ENCODE measurements around the gene CREB3.

Gene CREB3

DNA sequence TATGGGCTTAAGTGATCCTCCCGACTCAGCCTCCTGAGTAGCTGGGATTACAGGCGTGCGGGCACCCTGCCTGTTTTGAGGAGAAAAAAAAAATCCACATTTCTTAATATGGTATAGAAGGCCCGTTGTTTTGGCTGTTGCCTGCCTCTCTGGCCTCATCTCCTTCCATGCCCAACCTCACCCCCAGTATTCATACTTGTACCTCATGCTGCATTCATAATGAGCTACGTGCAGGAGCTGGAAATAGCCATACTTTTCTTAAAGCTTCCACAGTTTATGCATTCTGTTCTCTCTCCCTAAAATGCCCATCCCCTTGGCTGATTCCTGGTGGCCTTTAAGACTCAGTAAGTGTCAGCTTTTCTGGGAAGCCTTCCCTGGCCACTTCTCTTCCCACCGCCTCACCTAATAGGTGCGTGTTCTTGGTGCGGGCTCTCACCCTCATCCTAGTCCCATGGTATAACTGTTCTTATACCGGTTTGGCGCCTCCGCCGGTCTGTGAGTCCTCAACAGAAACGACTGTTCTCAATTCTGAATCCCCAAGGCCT lies 40.6 kb upstream of the CREB3 start:
- Mint-ChIP-seq H3K27ac (peak overlapping the region; percentile 14), H3K4me1 (ENCODE audit: low read depth) (peaks cover 32% of the 10 kb centered on the region), H3K4me3 (peak overlapping the region; percentile 24), H3K9me3 (no peaks in the 10 kb centered on the region), H3K27me3 (no peaks in the 10 kb centered on the region), H3K36me3 (ENCODE audit: low read depth) (peaks cover 2% of the 10 kb centered on the region)
- no peak for DNase-seq

DNA sequence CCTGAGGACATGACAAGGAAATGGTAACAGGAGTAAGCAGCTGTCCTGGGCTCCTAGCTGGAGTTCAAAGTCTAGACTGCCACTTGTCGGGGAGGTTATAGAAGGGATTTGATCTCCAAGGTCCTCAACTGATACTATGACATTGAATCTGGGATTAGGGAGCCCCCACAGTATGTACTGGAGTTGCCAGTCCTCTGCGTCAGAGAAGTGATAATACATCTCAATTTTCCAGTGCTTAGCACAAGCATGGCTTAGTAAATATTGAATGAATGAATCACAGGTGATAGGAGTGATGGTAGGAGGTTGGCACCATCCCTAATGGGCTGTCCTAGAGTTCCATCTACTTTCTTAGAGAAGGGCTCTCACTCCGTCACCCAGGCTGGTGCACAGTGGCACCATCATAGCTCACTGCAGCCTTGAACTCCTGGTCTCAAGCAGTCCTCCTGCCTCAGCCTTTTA lies 36.5 kb upstream of the CREB3 start:
- H3K27ac Mint-ChIP-seq, result no peak overlapping the region
- H3K36me3 Mint-ChIP-seq (ENCODE audit: low read depth), result peaks cover 2% of the 10 kb centered on the region
- no peaks in the 10 kb centered on the region for H3K27me3 Mint-ChIP-seq
- no peak overlapping the region for H3K4me3 Mint-ChIP-seq
- peaks cover 10% of the 10 kb centered on the region for H3K4me1 Mint-ChIP-seq (ENCODE audit: low read depth)
- no peak for DNase-seq
- no peaks in the 10 kb centered on the region for H3K9me3 Mint-ChIP-seq

DNA sequence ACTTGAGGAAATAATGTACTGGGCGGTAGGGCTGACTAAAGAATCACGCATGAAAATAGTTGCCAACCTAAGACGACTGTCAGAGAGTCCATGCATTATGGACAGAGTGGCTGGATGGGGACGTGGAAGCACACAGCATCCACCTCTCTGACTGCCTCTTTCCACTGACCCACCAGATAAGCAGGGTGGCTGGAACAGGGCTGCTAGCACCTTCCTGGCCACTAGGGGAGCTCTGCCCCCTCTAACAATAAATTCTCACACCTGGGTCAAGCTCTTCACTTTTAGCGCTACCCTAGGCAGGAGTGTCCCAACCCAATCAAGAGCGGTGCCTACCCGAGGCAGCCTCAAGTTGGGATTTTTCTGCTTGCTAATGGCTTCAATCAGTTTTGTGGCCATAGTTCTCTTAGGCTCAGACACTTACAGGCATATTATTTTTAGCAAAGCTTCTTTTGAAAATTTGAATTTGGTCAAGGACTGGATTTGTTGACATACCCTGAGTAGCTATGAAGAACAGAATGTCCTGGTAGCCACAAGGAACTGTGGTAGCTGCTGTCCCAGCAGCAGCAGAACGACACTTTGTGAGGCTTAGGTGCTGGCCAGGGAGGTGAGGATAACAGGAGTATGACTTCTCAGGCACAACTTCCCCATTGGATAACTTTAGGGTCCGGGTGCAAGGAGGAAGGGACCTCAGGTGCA lies 35.8 kb upstream of the CREB3 start:
- Mint-ChIP-seq H3K27ac (no peak overlapping the region), H3K4me3 (no peak overlapping the region), H3K4me1 (ENCODE audit: low read depth) (peaks cover 6% of the 10 kb centered on the region), H3K36me3 (ENCODE audit: low read depth) (peaks cover 2% of the 10 kb centered on the region), H3K9me3 (no peaks in the 10 kb centered on the region), H3K27me3 (no peaks in the 10 kb centered on the region)
- DNase-seq, result peak; percentile 70

DNA sequence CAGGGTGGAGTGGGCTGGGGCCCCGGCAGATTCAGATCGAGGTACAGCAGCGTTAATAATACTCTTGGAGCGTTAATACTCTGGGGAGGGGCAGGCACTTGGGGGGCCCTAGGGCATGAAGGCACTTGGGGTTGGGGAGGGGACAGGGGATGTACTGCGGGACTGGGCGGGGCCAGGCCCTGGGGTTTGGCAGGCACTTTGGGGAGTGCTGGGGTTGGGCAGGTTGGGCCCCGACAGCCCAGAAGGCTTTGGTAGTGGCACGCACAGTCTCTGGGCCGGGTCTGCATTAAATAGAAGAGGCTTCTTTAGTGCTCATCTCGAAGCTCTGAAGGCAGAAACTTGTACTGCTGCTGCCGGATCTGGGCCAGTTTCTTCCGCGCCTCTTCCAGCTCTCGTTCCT lies 35.0 kb upstream of the CREB3 start:
- Mint-ChIP-seq H3K4me1 (ENCODE audit: low read depth) (peaks cover 3% of the 10 kb centered on the region), H3K27me3 (no peaks in the 10 kb centered on the region), H3K27ac (no peak overlapping the region), H3K4me3 (no peak overlapping the region), H3K36me3 (ENCODE audit: low read depth) (peaks cover 2% of the 10 kb centered on the region), H3K9me3 (no peaks in the 10 kb centered on the region)
- no peak for DNase-seq

DNA sequence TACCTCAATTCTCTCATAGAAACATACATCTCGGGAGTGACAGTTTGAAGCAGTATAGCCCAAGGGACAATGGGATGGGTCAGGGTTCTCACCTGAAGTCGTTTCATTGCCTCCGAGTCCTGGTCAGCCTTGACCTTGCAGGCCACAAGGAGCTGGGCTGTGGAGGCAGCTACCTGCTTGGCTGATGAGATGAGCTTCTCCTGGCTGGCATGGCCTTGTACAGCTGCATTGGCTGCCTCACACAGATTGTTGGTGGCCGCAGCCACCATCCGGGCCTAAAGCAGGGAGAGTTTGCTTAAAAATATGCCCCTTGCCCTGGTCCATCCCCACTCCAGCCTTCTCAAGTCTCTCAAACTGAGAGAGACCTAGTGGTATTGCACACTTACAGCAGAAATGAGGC lies 34.2 kb upstream of the CREB3 start:
- Mint-ChIP-seq H3K9me3 (no peaks in the 10 kb centered on the region), H3K4me3 (no peak overlapping the region), H3K27ac (no peak overlapping the region), H3K27me3 (no peaks in the 10 kb centered on the region), H3K36me3 (ENCODE audit: low read depth) (peaks cover 2% of the 10 kb centered on the region), H3K4me1 (ENCODE audit: low read depth) (peaks cover 3% of the 10 kb centered on the region)
- no peak for DNase-seq

DNA sequence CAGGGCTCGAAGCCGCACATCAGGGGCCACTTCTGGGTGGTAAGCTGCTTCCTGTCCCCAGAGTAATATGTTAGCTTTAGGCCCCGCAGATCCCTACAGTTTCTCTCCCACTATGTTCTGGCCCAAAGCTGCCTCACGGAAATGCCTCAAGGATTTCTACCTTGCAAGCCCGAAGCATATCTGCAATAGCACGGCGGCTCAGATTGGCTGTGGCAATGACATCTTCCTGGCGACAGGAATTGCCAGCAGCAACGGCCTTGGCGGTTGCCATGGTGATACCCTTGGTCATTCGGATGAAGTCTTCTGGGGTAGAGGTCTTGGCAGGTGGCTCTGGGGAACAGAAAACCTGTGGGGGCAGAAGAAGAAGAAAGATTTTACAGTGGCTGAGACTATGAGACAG lies 32.4 kb upstream of the CREB3 start:
- Mint-ChIP-seq H3K27ac (no peak overlapping the region), H3K36me3 (ENCODE audit: low read depth) (peaks cover 1% of the 10 kb centered on the region), H3K4me1 (ENCODE audit: low read depth) (peaks cover 3% of the 10 kb centered on the region), H3K9me3 (no peaks in the 10 kb centered on the region), H3K4me3 (no peak overlapping the region), H3K27me3 (no peaks in the 10 kb centered on the region)
- DNase-seq, result no peak

DNA sequence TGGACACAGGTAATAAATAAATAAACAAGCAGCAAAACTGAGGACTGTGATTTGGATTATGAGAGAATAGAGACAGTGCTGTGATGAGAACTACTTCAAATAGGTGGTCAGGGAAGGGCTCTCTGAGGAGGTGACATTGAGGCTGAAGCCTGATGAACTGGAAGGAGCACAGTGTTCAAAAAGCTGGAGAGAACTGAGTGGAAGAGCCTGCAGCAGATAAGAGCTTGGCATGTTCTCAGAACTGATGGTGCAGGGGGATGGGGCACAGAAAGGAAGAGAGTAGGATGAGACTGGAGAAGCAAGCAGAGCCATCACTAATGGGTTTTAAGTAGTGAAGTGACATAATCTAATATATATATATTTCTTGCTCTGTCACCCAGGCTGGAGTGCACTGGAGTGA lies 31.5 kb upstream of the CREB3 start:
- Mint-ChIP-seq H3K27ac (no peak overlapping the region), H3K4me3 (no peak overlapping the region), H3K4me1 (ENCODE audit: low read depth) (peaks cover 3% of the 10 kb centered on the region), H3K27me3 (no peaks in the 10 kb centered on the region), H3K9me3 (no peaks in the 10 kb centered on the region), H3K36me3 (ENCODE audit: low read depth) (no peaks in the 10 kb centered on the region)
- no peak for DNase-seq

DNA sequence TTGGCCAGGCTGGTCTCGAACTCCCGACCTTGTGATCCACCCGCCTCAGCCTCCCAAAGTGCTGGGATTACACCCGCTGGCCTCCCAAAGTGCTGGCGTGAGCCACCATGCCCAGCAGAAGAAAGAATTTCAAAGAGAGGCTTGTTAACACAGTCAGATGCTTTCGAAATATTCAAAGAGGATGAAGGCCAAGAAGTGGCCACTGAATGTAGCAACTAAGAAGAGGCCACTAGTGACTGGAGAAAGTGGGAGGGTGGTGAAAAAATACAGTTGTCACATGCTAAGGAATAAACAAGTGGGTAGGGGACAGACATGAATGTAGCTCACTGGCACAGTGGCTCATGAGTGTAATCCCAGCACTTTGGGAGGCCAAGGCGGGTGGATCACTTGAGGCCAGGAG lies 29.8 kb upstream of the CREB3 start:
- no peak overlapping the region for H3K27ac Mint-ChIP-seq
- H3K36me3 Mint-ChIP-seq (ENCODE audit: low read depth), result no peaks in the 10 kb centered on the region
- H3K4me1 Mint-ChIP-seq (ENCODE audit: low read depth), result no peaks in the 10 kb centered on the region
- DNase-seq, result no peak
- no peaks in the 10 kb centered on the region for H3K27me3 Mint-ChIP-seq
- H3K9me3 Mint-ChIP-seq, result no peaks in the 10 kb centered on the region
- H3K4me3 Mint-ChIP-seq, result no peak overlapping the region

DNA sequence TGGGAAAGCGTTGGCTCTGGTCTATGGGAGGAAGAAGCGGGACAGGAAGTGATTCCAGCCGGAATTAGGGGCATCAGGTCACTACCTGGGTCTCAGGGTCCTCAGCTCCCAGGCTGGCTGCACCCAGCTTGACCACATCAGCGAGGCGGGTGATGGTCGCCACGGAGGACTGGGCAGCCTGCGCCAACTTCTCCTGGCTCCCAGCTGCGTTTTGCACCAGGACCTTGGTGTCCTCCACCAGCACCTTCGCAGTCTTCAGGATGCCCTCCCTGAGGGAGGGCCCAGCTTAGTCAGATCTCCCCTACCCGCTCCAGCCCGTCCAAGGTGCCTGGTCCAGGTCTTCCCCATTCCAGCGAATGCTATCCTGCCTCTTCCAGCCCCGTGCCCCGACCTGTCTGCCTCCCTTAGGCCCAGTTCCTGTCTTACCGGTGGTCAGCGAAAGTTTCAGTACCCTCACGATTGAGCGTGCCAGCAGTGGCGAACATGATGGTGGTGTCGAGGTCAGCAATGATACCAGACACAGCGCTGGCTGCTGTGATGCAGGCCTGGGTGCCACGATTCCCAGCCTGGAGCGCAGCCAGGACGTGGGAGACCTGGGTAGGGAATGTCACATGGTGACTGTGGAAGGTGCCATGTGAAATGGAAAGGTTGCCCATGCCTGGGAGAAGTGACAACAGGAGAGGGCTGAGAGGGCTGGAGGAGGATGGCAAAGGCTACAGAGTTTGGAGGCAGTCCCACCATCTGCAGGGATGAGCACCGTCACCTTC lies 28.4 kb upstream of the CREB3 start:
- H3K27ac Mint-ChIP-seq, result peak overlapping the region; percentile 18
- no peaks in the 10 kb centered on the region for H3K36me3 Mint-ChIP-seq (ENCODE audit: low read depth)

DNA sequence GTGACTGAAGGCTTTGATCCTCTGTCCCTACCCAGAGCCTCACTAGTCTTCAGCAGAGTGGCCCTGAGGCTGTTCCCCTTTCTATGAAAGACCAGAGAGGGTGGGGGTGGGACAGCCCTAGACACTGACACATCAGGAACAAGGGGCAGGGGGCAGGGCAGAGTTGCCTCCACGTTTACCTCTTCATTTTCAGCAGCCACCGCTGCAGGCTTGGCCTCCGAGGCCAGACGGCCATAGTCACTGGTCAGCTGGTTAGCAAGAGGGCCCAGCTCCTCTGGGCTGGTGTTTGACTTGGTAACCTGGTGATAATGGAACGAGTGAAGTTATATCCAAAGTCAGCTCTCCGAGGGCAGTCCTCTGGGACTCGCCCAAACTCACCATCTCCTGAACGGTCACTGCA lies 27.1 kb upstream of the CREB3 start:
- no peaks in the 10 kb centered on the region for H3K4me1 Mint-ChIP-seq (ENCODE audit: low read depth)
- no peak overlapping the region for H3K4me3 Mint-ChIP-seq
- DNase-seq, result no peak
- peaks cover 3% of the 10 kb centered on the region for H3K36me3 Mint-ChIP-seq (ENCODE audit: low read depth)
- H3K9me3 Mint-ChIP-seq, result no peaks in the 10 kb centered on the region
- H3K27me3 Mint-ChIP-seq, result no peaks in the 10 kb centered on the region
- no peak overlapping the region for H3K27ac Mint-ChIP-seq

More for the DNA sequence above, 28.4 kb upstream of the CREB3 start:
- no peaks in the 10 kb centered on the region for H3K27me3 Mint-ChIP-seq
- DNase-seq, result no peak
- H3K9me3 Mint-ChIP-seq, result no peaks in the 10 kb centered on the region
- no peaks in the 10 kb centered on the region for H3K4me1 Mint-ChIP-seq (ENCODE audit: low read depth)
- H3K4me3 Mint-ChIP-seq, result no peak overlapping the region

DNA sequence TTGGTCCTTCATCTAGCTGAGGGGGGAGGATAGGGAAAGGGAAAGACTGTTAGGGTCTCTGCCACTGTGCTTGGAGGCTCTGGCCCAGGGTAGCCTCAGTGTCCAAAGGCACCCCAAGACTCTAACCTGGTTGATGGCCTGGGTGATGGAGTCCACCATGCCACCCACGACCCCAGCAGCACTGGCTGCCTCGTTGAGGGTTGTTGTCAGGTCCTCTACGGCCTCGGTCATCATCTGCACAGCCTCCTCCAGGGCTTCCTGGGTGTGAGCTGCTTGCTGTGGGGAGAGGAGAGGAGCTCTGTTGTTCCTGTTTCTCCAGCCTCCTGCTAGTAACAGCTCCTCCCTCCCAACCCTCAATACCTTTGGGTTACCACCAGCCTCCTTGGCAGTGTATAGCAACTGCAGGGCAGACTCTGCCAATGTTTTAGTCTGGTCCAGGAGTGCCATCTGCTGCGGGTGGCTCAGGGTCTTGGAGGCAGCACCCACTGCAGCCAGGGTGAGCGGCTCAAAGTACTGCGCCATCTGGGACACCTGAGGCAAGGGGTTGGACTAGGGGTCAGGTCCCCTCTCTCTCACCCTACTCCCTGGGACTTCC lies 26.5 kb upstream of the CREB3 start:
- Mint-ChIP-seq H3K36me3 (ENCODE audit: low read depth) (peaks cover 8% of the 10 kb centered on the region), H3K4me1 (ENCODE audit: low read depth) (no peaks in the 10 kb centered on the region), H3K27me3 (no peaks in the 10 kb centered on the region), H3K27ac (no peak overlapping the region), H3K9me3 (no peaks in the 10 kb centered on the region), H3K4me3 (no peak overlapping the region)
- no peak for DNase-seq

DNA sequence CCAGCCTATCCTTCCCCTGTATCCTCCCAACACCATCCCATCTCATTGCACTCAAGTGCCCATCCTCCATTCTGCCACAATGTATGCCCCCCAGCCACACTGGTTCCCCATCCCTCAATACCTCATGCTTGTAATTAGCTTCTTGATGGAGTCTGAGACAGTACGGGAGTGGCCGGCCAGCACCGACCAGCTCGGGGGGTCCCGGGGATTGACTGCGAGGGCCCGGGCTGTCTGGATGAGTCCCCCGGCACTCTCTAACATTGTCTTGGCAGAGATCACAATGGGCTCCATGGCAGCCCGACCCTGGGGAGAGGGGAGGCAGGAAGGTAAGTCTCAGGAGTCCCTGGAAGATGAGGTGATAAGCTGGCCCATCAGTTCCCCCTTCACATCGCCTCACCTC lies 25.5 kb upstream of the CREB3 start:
- no peak overlapping the region for H3K4me3 Mint-ChIP-seq
- no peaks in the 10 kb centered on the region for H3K27me3 Mint-ChIP-seq
- H3K27ac Mint-ChIP-seq, result peak overlapping the region; percentile 58
- H3K9me3 Mint-ChIP-seq, result no peaks in the 10 kb centered on the region
- peaks cover 3% of the 10 kb centered on the region for H3K4me1 Mint-ChIP-seq (ENCODE audit: low read depth)
- H3K36me3 Mint-ChIP-seq (ENCODE audit: low read depth), result peaks cover 19% of the 10 kb centered on the region
- DNase-seq, result no peak

DNA sequence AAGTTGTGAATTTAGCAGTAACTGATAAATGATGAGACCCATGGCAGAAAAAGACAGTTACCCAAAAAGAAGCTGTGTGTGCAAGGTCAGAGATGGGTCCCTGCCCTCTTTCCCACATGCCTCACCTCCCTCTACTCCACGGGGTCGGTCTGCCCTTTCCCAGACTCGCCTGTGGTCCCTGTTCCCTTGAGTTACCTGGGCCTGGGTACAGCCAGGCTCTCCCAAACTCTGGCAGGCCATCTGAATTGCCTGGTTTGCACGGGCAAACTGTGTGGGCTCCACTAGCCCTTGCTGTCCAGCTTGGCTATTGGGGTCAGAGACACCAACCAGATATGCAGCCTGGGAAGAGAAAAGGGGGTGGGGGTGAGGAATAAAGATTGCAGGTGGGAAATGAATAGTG lies 24.3 kb upstream of the CREB3 start:
- peaks cover 7% of the 10 kb centered on the region for H3K4me1 Mint-ChIP-seq (ENCODE audit: low read depth)
- no peaks in the 10 kb centered on the region for H3K27me3 Mint-ChIP-seq
- no peak overlapping the region for H3K4me3 Mint-ChIP-seq
- H3K36me3 Mint-ChIP-seq (ENCODE audit: low read depth), result peaks cover 30% of the 10 kb centered on the region
- H3K27ac Mint-ChIP-seq, result peak overlapping the region; percentile 24
- no peak for DNase-seq
- H3K9me3 Mint-ChIP-seq, result no peaks in the 10 kb centered on the region

DNA sequence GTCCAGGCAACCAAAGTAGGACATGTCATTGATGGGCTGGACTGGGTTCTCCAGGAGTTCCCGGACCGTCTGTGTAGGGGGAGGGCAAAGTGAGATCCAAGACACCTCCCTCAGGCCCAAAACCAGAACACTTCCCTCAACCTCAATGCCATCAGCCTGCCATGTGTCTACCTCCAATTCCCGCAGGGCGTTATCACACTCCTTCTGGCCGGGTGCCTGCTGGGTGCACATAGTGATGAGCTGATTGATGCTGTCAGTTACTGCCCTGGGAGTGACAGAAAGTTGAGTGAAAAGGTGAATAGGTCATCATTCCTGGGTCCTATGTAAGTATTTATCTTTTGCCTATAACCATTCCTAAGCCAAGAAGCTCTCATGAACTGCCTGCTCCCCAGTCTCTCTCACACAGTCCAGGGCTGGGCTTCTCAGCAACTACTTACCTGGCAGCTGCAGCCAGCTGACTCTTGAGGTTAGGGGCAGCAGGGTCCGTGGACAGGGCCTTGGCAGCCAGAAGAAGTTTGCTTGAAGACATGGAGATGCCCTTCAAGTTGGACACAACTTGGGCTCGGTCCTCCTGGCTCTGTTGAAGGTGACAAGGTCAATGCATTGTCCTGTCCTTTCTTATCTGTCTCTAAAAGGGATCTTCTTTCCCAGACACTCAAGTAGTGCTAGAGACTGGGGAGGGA lies 21.5 kb upstream of the CREB3 start:
- DNase-seq, result peak; percentile 13
- H3K4me3 Mint-ChIP-seq, result no peak overlapping the region
- peaks cover 59% of the 10 kb centered on the region for H3K36me3 Mint-ChIP-seq (ENCODE audit: low read depth)
- H3K4me1 Mint-ChIP-seq (ENCODE audit: low read depth), result peaks cover 7% of the 10 kb centered on the region
- no peaks in the 10 kb centered on the region for H3K27me3 Mint-ChIP-seq
- peak overlapping the region; percentile 68 for H3K27ac Mint-ChIP-seq
- no peaks in the 10 kb centered on the region for H3K9me3 Mint-ChIP-seq

Measured in activated T-cell treated with anti-CD3 and anti-CD28 coated beads, Interleukin-2, amount 50 U/mL, for 24 hours (primary cell).